RKO (cell line): ENCODE results near the gene ALPP.
"Not testable (repeated sequence)": the region's sequence is repeated elsewhere in the genome, so short reads cannot be mapped to it uniquely, and the experiment has no call there.

Experiments used
- DNase-seq: peaks from one replicate; pipeline ENCODE4 v3.0.0-alpha.2; 2016; ENCODE audit warnings: low spot score

Gene ALPP

DNA sequence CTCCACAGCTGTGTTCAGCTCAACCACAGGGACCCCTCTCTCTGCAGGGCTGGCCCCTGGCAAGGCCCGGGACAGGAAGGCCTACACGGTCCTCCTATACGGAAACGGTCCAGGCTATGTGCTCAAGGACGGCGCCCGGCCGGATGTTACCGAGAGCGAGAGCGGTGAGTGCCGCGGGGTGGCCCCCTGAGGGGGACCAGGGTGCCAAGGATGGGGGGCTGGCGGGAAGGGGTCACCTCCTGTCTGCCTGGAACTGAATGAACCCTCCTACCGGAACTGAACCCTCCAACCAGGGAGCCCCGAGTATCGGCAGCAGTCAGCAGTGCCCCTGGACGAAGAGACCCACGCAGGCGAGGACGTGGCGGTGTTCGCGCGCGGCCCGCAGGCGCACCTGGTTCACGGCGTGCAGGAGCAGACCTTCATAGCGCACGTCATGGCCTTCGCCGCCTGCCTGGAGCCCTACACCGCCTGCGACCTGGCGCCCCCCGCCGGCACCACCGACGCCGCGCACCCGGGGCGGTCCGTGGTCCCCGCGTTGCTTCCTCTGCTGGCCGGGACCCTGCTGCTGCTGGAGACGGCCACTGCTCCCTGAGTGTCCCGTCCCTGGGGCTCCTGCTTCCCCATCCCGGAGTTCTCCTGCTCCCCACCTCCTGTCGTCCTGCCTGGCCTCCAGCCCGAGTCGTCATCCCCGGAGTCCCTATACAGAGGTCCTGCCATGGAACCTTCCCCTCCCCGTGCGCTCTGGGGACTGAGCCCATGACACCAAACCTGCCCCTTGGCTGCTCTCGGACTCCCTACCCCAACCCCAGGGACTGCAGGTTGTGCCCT, 2.9 kb downstream of the ALPP start:
- not testable (repeated sequence) for DNase-seq

DNA sequence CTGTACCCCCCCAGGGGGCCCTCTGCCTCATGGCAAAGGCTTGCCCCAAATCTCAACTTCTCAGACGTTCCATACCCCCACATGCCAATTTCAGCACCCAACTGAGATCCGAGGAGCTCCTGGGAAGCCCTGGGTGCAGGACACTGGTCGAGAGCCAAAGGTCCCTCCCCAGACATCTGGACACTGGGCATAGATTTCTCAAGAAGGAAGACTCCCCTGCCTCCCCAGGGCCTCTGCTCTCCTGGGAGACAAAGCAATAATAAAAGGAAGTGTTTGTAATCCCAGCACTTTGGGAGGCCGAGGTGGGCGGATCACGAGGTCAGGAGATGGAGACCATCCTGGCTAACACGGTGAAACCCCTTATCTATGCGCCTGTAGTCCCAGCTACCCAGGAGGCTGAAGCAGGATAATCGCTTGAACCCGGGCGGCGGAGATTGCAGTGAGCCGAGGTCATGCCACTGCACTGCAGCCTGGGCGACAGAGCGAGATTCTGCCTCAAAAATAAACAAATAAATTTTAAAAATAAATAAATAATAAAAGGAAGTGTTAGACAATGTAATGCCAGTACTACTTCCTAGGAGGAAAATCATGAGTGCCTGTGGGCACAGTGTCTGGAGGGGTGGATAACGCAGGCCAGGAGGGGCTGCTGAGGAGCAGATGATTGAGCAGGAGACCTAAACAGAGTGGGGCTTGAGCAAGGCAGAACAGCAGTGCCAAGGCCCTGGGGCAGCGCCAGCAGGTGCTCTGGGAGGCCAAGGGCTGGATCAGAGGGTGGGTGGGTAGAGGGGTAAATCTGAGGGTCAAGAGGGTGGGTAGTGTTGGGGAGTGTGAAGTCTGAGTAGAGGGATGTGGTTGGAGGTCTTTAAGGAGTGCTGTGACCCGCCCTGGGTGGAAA, 4.0 kb downstream of the ALPP start:
- DNase-seq, result no peak

DNA sequence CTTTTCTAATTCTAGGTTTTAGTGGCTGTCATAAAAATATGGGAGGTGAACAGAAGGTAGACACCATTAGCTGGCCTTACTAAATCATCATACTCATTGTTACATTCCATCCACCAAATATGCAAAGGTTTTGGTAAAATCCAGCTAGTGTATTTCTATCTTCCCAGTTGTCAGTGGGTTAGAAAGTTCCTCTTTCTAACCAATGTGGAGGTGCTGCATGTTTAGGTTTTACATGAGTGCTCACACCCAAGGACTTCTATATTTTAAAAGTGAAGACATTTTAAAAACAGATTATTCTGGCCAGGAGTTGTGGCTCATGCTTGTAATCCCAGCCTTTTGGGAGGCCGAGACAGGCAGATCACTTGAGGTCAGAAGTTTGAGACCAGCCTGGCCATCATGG, 5.9 kb downstream of the ALPP start:
- no peak for DNase-seq

DNA sequence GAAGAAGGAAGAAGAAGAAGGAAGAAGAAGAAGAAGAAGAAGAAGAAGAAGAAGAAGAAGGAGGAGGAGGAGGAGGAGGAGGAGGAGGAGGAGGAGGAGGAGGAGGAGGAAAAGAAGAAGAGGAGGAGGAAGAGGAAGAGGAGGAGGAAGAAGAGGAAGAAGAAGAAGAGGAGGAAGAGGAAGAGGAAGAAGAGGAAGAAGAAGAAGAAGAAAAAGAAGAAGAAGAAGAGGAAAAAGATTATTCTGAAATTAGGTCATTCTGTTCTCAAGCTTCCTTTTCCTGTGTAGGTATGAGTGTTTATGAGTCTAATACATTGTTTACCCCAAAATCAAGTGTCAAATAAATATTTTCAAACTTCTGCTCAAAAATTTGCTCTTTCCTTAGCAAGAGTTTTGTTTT, 6.5 kb downstream of the ALPP start:
- not testable (repeated sequence) for DNase-seq

DNA sequence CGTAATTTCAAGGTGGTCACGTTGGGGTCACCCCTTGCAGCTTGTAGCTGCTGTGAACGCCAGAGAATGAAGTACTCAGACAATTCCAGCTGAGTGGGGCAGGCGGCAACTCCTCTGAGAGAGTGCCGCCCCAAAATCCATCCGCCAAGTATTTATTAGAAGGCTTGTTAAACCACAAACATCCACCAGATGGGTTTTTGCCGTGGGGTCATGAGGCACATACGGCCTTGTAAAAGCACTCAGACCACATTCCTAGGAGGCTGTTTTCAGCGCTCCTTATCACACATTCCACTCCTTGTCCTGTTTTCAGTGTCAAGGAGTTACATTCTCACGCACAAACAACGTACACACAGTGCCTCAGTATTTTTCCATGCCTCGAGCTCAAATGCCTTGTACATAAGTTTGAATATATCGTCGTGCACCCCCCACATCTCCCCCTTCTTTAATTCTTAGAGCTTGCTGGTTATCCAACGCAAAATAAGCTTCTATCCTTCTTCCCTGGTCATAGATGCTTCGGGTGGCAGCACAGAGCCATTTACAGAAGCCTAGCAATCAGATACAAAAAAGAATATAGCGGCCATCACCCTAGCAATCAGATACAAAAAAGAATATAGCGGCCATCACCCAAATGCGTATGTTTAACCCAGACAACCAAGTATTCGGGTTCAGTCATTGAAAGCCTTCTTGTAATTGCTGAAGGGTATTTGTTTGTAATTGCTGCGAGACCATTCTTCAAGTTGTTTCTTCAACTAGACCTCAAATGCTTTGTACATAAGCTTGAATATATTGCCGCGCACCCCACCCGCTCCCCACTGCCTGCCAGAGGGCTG, 7.3 kb downstream of the ALPP start:
- no peak for DNase-seq

DNA sequence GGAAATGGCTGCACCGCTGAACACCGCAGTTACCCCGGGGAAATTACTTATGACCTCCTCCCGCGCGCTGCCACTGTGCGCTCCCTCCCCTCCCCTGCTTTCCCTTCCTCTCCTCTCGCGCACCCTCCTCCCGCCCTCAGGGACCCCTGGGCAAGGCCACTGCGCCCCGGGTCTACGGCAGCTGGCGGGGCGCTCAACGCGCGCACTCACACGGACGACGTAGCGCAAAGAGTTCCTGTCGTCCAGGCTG, 7.9 kb downstream of the ALPP start:
- no peak for DNase-seq

DNA sequence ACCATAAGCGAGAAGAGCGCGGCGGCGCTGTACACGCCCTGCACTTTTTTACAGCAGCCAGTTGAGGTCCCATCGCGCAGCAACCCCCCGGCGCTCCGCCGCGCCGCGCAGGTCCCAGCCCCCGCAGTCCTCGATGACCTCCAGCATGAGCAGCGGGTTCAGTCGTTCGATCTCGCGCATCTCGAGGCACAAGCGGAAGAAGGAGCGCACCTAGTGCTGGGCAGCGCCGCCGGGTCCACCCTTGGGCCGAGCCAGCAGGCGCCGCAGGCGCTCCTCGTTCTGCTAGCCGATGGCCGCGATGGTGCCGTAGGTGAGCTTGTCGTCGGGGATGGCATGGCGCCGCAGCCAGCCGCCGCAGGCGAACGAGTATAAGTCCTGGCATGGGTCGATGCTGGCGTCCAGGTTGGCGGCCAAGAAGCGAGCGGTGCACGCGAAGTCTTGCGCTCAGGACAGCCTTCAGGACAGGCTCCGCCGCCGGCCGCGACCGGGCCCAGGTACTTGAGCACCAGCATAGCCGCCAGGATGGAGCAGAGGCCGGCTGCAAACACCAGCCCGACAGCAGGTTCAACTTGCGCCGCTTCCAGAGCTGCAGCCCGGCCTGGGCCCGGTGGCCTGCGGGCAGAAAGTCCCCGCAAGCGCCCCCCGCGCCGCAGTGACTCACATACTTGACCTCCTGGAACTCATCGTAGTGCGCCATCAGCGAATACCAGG, 8.3 kb downstream of the ALPP start:
- DNase-seq, result no peak

DNA sequence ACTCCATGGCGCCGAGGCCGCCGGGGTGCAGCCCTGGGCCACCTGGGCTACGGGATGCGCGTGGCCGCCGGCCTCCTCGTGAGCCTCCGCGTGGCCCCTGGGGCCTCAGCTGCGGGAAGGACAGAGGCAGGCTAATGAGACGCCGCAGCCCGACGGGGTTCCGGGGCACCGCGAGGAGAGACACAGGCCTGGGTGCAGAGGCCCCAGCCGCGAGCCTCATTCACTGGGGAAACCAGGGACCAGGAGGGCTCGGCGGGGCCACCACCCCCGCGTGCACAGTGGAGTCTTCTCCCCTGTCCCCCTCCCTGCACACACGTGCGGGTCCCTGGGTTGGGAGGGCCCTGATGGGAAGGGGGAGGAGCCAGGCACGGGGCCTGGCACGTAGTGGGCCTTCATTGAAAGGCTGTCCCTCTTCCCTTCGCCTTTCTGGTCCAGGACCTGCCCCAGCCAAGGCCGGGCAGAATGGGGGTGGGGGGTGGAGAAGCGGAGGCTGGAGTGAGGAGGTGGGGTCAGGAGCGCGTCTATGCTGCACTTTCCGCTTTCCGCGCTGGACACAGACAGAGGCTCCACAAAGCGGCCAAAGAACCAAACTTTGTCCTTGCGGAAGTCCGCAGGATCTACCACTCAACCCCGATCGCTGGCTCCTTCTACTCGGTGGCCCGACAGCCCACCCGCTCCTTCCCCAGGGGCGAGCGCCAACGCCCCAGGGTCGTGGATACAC, 9.1 kb downstream of the ALPP start:
- no peak for DNase-seq

DNA sequence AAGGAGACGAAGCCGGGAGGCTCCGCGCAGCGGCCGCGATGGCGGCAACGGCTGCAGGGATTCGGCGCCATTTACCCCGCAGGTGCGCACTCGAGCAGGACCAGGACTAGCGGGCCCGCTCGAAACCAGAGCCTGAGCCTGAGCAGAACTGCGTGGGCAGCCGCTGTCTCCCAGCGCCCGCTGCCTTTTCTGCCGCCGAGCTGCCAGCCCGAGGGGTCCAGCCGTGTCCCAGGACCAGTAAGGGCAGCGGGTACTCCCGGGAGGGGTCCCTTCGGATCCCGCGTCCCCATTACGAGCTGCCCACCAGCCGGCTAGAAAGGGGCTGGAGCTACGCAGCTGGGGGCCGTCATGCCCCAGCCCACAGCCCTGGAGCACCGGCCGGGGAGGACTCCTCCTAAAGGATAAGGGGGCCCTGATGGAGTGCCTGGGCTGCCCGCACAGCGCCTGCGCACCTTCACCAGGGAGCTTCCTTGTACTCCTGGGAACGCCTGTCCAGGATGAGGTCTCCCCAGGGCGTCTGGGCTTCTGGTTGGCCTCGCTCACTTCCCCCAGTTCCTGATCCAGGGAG, 9.9 kb downstream of the ALPP start:
- DNase-seq, result no peak

DNA sequence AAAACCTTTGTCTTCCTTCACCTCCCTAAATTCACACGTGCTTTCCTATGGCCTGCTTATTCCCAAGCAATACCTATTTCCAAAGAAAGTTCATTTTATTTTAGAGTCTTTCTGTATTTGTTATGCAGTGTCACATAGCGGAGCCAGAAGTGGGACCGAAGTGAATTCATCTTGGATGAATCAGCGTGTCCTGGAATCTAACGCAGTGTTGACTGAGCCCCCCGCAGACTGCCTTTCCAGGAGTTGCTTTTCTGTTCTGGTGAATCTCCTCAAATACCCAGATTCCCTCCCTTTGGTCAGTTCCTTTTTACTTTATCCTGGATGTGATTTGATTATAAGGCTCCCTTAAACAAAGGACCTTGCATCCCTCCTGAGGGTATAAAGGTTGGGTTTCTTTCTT, 10.8 kb downstream of the ALPP start:
- DNase-seq, result no peak

DNA sequence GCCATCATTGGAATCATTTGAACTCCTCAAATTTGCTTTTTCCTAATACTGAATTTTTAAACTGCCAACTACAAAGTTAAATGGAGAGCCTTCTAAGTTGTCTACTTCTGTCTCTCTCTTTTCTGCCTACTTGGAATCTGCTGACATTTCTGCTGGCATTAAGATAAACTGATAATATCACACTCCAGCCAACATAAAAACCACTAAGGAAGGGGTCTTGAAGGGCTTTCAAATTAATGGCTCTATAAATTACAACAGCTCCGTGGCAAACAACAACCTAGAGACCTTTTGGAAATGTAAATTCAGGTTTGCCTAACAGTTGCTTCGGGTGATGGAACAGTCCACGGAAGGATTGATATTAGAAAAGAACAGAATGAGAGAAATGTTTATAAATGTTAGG, 12.1 kb downstream of the ALPP start:
- DNase-seq, result no peak

DNA sequence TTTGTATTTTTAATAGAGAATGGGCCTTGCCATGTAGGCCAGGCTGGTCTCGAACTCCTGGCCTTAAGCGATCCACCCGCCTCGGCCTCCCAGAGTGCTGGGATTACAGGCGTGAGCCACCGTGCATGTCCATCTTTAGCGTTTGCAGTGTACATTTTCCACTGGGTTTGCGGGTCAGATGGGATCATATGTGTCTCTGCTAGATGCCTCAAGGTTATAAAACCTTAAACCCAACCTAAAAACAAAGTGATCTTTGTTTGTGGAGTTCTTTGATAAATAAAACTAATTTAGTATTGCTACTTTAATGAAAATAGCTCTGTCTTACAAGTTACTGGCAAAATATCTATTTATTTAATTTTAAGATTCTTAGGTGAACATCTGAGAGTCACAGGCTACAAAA, 15.0 kb downstream of the ALPP start:
- DNase-seq, result no peak

DNA sequence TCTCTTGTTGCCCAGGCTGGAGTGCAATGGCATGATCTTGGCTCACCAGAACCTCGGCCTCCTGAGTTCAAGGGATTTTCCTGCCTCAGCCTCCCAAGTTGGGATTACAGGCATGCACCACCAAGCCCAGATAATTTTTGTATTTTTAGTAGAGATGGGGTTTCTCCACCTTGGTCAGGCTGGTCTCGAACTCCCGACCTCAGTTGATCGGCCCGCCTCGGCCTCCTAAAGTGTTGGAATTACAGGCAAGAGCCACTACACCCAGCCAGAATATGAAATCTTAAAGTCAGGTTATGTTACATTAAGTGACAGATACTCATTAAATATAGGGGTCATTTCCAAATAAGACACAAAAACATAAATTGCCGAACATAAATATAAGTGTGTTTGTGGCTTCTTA, 15.9 kb downstream of the ALPP start:
- DNase-seq, result not testable (repeated sequence)

DNA sequence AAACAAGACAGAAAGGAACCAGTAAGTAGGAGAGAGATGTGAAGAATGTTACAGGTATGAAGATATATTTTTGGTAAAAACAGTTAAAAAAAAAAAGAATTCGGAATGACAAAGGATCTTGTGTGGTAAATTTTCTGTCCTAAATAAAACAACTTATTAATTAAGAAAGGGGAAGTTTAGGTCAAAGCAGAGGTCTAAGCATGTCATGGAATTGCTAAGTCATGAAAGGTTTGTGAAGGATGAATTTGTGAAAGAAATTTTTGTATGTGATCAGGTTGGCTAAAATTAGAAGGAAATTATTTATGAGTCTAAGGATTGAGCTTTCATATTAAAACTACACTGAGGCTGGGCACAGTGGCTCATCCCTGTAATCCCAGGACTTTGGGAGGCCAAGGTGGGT, 17.0 kb downstream of the ALPP start:
- DNase-seq, result no peak

DNA sequence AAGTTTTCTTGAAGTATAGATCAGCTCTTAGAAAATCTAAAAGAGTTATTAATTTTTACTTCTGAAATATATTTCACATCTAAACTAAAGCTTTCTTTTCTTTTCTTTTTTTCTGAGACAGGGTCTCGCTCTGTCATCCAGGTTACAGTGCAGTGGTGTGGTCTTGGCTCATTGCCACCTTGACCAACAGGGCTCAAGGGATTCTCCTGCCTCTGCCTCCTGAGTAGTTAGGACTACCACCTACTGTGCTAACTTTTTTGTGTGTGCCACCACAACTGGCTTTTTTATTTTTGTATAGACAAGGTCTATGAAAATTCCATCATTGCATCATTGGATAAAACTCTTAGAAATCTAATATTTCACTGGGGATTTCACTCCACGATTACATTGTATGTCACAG, 18.1 kb downstream of the ALPP start:
- no peak for DNase-seq

DNA sequence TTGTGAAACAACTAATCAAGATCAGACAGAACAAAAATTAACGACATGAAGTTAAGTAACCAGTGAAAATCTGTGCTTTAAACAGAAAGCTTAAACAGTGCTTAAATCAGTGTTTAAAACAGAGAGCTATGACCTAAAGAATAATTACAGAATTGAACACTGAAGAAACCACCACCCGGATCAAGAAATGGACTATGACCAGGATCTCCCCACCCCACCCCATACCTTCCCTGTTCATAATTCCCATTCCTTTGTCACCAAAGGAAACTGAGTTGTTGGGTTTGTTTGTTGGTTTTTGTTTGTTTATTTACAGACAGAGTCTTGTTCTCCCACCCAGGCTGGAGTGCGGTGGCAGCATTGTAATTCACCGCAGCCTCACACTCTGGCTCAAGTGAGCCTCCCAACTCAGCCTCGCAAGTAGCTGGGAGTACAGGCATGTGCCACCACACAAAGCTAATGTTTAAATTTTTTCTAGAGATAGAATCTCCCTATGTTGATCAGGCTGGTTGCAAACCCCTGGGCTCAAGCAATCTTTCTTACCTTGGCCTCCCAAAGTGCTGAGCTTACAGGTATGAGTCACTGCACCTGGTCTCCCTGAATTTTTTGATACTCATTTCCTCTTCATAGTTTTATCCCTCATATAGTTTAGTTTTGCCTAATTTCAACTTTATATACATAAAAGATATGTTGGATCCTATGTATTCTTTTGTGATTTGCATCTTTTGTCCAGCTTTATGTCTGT, 19.9 kb downstream of the ALPP start:
- DNase-seq, result no peak

DNA sequence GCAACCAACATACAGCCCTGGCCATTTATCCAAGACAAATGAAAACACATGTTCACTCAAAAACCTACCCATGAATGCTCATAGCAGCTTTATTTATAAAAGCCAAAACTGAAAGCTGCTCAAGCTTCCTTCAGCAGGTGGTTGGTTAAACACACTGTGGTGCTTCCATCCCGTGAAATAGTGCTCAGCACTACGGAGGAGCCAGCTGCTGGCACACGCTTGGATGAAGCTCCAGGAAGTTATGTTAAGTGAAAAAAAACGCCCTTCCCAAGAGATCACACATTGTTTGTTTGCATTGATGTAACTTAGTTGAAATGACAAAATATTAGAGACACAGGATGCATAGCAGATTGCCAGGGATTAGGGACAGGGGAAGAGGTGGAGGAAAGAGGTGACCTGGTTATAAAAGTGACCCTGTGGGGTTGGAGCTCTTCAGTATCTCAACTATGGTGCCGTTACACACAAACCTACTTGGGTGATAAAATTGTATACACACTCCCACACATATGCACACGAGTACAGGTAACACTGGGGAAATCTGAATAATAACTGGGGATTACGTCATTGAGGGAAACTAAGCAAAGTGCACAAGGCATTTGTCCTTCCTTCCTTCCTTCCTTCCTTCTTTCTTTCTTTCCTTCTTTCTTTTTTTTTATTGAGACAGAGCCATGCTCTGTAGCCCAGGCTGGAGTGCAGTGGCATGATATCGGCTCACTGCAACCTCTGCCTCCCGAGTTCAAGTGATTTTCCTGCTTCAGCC, 21.9 kb downstream of the ALPP start:
- DNase-seq, result no peak

DNA sequence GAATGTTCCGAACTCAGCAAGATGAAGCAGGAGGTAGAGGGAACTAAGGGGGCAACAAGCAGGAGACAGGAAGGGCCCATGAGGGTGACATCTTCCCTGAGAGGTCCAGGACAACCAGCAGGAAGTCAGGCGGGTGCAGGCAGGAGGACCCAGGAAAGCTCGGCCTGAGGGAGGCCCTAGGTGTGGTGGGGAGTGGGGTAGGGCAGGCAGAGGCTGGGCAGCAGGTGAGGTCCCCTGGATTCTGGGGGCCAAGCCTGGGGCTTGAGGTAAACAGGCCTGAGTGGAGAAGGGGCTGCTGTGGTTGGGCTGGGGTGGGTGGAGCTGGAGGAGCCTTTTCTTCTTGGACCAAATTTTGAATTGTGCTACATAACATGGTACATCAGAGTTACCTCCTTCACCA, 24.0 kb downstream of the ALPP start:
- no peak for DNase-seq

DNA sequence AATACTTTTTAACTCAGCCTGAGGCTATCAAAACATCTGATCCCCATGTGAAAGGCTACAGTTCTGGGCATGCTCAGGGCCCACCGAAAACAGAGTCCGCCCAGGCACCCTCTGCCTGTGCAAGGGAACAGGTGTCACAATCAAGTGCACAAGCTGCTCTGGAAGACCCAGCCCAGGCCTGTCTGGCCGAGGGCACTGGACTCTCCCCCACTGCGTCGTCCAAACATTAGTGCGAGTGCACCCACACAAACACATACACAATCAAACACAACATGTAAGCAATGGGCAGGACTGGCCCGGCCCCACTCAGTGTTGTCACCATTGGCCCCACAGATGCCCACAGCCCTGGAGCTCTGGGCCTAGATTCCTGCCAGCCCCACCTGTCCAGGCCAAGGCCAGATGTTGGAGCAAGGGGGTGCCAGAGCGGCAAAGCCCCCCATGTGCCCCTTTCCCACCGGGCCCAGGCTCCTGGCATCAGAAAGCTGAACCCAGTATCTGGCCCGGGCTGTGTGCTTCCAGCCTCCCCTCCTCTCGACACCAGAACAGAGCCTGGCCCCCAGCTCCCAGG, 27.5 kb downstream of the ALPP start:
- DNase-seq, result no peak
